Hair follicular keratinocyte (primary cell): ENCODE measurements around the gene POLR3B. TPM values are rescaled to one million over a fixed set of nuclear protein-coding genes. Genes with fewer than 3 reads are reported as not detected.

Experiments
- total RNA-seq: library from RNA; depleted of rRNA; stranded (reverse); fragments of >200 nt; gene quantifications from 2 replicates; pipeline ENCODE4 v1.2.3, GENCODE V29; 2015

The POLR3B gene
- 8.0 and 11.4 TPM in 2 replicates for total RNA-seq

GRCh38 chr12:106357549-106358395 lies at the start of gene POLR3B:
TSS of gene POLR3B (plus strand) at chr12:106357748. CDS start at chr12:106357880, 132 bp downstream.

Other genes starting within 250 kb of the POLR3B start
- 4.8 and 10.7 TPM in 2 replicates for gene NUAK1, start 218.8 kb upstream of the POLR3B start, total RNA-seq
- 175 and 223 TPM in 2 replicates for gene CKAP4, start 109.7 kb upstream of the POLR3B start, total RNA-seq
- gene TCP11L2, start 55.0 kb upstream of the POLR3B start, total RNA-seq = 2.9 and 11.3 TPM in 2 replicates
- gene RFX4, start 225.3 kb downstream of the POLR3B start, total RNA-seq = not detected in 2 replicates